H54 (cell line): Measurements from ENCODE around the gene ADAM22.
A peak's percentile ranks its signal among the peaks of the same experiment; 100 is the strongest.
"Not testable (repeated sequence)": the region's sequence is repeated elsewhere in the genome, so short reads cannot be mapped to it uniquely, and the experiment has no call there.

ENCODE experiments used
- DNase-seq: peaks from one replicate; pipeline ENCODE4 v3.0.0; 2011; ENCODE audit warnings: low spot score, mixed read lengths; ENCODE audit not compliant: insufficient read length
- FAIRE-seq: peaks from 3 replicates; lab custom pipeline; 2011; peaks lifted over from hg19 to GRCh38; lab: Jason Lieb, UNC
- POLR2A ChIP-seq: IDR thresholded peaks from 2 replicates; pipeline ENCODE4 v1.6.1; 2011; ENCODE audit warnings: low read depth, mild to moderate bottlenecking, low read length

ADAM22 gene

DNA sequence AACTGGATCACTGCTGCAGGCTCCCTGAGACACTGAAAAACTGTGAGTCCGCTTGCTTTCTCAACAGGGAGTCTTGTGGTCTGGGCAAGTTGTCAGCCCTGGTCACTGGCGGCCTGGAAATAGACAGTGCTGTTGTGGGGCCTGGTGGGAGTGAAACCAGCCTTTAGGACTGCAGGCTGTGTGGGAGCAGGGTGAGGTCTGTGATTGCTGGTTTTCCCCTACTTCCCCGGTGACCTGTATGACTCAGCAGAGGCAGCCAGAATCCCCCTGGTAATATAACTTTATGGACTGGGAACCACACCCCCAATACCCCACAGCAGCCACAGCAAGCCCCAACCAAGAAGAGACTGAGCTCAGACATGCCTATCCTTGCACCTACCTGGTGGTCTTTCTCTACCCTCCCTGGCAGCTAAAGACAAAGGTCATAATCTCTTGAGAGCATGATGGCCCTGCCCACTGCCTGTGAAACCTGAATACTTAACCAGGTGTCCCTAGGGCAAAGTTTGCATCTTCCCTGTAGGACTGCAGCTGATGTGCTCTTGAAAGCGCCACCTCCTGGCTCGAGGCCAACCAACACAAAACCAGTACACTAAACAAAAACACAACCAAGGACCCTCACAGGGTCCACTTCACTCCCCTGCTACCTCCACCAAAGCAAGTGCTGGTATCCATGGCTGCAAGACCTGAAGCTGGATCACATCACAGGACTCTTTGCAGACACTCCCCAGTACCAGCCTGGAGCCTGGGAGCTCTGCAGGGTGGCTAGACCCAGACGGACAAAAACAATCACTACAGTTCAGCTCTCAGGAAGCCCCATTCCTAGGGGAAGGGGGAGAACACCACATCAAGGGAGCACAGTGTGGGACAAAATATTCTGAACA, 7.2 kb upstream of the ADAM22 start:
- FAIRE-seq = peak; percentile 64
- DNase-seq = no peak
- no peak for TF ChIP-seq POLR2A

DNA sequence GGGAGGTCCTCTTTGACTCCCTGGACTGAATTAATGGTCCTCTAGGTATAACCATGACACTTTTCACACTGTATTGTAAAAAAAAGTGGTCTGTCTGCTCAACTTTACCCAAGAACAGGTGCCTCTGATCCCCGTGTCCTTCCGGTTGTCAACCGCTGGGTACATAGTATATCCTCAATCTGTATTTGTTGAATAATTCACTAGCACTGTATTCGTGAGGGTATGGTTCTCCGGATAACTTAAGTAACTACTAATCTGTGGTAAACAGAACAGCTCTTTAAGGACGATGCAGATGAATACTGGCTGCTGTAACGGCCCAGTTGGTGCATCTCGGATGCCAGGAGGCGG, 472 bp upstream of the ADAM22 start:
- TF ChIP-seq POLR2A = no peak
- no peak for FAIRE-seq

DNA sequence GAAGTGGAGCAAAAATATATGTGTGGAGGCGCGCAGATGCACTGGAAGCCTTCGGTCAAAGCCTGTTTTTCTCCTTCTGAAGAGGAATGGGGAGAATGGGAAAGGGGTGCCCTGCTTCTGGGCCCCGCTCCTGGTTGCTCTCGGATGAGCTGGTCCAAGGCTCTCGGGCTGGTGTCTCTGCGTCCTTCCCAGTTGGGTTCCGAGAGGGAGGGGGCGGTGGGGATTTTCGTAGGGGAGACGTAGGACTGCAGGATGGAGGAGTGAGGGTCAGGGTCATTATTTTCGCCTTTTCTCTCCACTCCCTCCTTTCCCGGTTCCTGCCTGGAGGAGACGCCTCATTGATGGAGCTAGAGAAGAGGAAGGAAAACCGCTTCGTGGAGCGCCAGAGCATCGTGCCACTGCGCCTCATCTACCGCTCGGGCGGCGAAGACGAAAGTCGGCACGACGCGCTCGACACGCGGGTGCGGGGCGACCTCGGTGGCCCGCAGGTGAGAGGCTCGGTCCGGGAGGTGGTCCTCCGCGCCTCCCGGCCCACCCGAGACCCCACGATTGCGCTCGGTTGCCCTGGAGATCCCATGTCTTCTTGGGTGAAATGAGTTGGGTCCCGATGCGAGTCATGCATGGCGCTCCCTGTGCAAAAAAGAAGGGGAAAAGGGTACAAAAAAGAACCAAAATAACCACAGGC, 790 bp downstream of the ADAM22 start:
- DNase-seq (no peak), FAIRE-seq (no peak)
- no peak for TF ChIP-seq POLR2A

More for the DNA sequence above, 472 bp upstream of the ADAM22 start:
- DNase-seq = no peak

DNA sequence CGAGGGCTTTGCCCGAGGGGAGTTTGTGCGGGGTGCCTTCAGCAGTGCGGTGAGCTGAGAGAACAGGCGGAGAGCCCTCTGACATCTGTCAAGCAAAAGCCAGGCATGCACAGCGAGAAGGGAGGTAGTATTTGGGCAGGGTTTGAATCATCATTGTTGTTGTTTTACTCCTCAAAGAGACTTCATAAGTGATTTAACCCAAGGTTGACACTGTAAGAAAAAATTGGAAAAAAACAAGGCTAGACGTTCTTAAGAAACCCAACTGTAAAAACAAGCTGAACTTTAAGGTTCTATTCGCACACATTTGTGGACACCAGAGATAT, 1.3 kb downstream of the ADAM22 start:
- no peak for TF ChIP-seq POLR2A
- no peak for DNase-seq
- no peak for FAIRE-seq

DNA sequence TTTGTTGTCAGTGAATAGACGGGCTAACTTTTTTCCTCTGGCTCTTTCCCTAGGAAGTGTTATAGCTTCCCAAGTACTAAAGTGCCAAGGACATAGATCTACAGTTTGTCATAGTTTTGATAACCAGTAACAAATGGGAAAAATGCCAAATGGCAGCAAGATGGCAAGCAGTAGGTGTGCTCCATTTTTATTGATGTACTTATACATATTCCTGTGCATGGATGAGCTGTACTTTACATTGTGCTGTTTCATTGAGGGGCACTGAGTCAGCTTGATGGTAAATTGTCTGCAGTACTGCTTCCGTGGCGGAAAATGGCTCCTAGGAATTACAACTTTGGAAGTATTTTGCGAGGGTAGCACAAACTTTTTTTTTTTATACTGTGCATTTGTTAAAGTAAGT, 7.1 kb downstream of the ADAM22 start:
- no peak for TF ChIP-seq POLR2A
- DNase-seq (no peak), FAIRE-seq (no peak)

DNA sequence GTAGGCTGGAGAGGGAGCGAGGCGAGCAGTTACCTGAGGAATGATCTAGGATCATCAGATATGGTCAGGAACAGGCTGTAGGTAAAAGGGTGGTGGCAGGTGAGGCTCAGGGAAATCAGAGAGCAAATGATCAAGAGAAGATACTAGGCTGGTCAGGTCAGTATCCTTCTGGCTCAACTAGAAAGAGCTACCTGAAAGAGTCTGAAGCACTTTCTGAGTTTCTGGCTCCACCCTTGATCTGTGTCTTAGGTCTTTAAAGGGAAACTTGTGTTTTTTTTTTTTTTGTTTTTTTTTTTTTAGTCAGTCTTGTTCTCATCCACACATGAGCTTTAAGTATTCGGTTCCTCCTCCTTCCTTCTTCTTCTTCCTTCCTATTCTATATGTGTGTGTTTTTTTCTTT, 10.5 kb downstream of the ADAM22 start:
- FAIRE-seq = no peak
- no peak for TF ChIP-seq POLR2A
- DNase-seq = no peak

DNA sequence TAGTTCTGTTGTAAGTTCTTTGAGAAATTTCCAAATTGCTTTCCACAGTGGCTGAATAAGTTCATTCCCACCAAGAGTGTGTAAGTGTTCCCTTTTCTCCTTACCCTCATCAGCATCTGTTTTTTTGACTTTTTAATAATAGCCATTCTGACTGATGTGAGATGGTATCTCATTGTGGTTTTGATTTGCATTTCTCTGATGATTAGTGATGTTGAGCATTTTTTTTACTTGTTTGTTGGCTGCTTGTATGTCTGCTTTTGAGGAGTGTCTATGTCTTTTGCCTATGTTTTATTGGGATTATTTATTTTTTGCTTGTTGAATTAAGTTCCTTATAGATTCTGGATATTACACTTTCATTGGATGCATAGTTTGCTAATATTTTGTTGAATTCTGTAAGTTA, 11.9 kb downstream of the ADAM22 start:
- not testable (repeated sequence) for DNase-seq, FAIRE-seq

DNA sequence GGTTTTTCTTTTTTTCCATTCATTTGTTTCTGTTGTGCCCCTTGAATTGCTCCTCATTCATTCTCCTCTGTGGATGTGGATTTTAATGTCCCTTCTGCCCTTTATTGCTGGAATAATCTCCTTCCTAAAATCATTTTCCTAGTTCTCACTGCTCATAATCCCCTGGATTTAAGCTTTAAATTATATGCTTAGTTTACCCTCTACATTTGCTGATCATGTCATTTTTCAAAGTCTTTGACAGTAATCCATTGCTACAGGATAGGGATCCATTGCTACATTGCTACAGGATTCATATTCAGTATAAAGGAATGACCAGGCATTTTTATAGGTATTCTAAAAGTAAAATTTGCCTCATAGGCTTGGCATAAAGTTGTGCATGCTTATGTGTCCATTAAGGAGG, 14.3 kb downstream of the ADAM22 start:
- DNase-seq = no peak
- TF ChIP-seq POLR2A = no peak
- no peak for FAIRE-seq

DNA sequence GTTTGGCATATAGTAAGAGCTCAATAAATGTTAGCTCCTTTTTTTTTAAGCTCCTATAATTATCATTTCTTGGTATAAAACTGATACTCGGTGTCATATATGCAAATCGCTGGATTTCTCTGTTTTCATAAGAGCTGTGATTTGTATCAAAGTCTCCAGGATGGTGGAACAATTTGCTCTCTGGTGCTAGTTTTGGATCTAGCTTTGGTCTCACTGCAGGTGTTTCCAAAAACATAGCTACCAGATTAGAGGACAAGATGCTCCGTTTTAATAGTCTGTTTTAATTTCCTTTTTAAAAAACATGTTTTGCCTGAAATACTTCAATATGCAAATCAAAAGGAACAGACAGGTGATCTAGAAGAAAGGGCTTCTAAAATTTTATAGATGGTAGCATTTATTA, 25.3 kb downstream of the ADAM22 start:
- no peak for TF ChIP-seq POLR2A
- DNase-seq = no peak
- no peak for FAIRE-seq

DNA sequence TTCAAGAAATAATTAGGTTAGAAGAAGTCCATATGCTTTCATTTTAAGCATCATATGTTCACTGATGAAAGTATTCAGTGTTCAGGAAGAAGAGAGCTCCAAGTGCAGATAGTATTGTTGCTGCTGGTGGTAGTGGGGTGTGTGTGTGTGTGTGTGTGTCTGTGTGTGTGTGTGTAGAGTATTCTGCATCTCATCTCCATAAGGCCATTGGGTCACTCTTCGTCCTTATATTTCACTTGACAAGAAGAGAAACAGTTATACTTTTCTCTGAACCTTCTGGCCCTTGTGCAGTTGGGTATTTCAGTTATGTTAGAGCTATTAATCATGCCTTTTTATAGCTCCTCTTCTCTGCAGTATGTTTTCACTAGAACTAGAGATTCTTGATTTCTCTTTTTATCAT, 26.2 kb downstream of the ADAM22 start:
- DNase-seq (no peak), FAIRE-seq (no peak)
- TF ChIP-seq POLR2A = no peak

DNA sequence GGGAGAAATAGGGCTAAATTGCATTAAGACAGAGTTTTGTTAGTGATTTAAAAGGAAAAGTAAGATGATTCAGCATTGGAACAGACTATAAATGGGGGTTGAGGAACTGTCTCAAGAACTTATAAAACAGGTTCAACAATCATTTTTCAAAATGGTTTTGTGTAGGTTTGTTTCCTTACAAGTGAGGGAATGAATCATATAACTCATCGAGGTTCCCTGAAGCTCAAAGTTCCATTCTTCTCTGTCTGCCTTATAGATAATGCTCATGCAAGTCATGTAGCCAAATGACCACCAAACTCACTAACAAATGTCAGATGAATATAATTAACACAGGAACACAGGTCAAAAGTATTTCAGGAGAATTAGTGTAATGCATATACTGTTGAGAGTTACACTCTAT, 27.7 kb downstream of the ADAM22 start:
- no peak for TF ChIP-seq POLR2A
- DNase-seq (no peak), FAIRE-seq (no peak)

DNA sequence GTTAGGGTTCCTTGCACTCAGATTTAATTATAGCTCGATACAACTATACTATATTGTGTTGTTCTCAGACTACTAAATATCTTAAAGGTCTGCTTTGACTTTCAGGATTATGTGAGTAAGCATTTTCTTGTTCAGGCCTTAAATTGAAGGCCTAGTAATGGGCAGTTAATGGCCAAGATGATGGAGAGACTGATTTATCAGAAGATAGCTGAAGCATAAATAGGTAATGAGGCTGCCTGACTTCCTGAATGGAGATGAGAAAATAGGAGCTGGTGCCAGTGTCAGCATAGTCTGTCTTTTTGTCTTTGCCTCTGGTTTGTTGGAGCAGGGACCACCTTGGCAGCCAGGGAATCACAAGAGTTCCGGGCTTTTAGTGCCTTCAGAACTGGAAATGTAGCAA, 32.2 kb downstream of the ADAM22 start:
- TF ChIP-seq POLR2A = no peak
- FAIRE-seq = no peak
- no peak for DNase-seq

DNA sequence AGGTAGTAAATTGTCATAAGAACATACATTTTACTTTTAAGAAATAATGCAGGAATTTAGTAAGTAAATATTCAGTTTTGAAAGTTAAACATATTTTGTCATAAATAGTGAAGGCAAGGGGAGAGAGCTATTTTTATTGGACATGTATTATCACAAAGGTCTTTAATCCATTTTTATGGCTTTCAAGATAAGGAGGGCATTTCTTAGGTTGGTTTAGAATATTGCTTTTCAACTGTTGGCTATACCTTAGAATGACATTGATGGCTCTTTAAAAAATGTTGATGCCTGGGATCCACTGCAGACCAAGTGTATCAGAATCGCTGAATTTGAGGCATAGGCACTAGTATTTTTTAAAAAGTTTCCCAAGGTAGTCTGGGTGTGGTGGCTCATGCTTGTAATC, 34.0 kb downstream of the ADAM22 start:
- TF ChIP-seq POLR2A = no peak
- no peak for FAIRE-seq
- no peak for DNase-seq

DNA sequence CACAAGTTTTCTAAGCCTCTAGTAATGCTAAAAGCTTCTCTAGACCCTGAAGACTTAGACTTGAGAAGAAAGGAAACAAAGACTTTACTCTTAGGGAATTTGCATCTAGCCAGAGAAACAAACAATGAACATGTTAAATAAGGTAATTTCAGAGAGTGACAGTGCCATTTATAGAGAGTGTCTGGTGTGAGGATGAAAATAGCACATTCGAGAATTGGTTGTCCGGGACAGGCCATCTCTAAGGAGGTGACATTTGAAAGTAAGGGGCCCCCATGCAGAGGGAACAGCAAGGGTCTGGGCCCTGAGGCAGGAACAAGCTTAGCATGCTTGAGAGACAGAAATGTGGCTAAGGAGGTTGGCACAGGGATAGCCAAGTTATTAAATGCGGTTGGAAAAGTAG, 48.1 kb downstream of the ADAM22 start:
- FAIRE-seq (no peak), DNase-seq (no peak)
- no peak for TF ChIP-seq POLR2A

DNA sequence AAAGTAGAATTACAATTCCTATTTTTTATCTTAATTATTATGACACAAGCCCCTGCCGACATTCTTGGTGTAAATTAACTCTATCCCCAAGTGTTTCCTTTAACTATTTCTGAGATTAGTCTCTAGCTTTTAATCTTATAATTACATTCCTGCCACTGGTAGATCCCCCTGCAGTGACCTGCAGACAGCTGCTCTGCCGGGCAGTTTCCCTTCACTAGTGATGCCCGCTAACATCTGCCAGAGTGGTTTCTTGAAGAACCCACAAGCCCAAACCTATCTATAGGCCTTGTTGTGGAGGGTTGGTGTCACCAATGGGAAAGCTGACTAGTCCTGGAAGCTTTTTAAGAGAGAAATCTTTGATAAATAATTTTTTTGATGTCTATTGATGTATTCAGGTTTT, 50.0 kb downstream of the ADAM22 start:
- FAIRE-seq (no peak), DNase-seq (no peak)

DNA sequence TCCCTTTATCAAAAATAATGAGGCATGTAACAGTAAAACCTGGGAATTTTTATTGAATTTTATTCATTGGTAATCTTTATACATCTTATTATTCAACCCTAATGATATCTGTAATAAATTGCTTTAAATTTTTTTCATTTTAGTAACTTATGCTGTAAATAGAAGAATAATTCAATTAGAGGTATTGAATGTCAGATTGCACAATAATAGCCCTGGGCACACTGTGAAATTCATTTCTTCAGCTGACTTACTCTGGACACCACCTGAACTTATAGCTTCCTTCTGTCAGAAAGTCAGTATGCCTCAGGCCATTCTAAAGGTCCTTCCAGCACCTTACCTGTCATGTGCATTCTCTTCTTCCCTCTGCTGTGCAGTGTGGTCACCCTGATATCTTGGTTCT, 59.2 kb downstream of the ADAM22 start:
- no peak for TF ChIP-seq POLR2A
- FAIRE-seq (no peak), DNase-seq (no peak)

More for the DNA sequence above, 50.0 kb downstream of the ADAM22 start:
- TF ChIP-seq POLR2A = no peak
